ENCODE data around the gene MSH3.

The MSH3 gene

DNA sequence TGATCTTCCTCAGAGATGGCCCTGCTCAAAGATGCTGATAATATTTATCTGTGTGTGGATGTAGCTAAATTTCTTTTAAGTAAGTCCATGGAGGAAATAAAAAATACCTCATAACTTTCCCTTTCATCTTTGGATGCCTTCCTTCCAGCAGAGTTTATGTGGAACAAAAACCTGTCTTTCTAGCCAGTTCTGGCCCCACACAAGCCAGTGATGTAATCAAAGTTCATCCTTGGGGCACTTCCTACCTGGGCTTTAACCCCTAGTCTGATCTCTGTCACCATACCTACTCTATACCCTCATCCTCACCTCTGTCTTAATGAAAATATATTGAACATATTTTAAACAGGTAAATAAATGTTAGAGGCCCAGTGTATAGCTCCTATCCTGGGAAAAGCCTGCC lies 265.9 kb downstream of the MSH3 start:
- DNase-seq: no peak

DNA sequence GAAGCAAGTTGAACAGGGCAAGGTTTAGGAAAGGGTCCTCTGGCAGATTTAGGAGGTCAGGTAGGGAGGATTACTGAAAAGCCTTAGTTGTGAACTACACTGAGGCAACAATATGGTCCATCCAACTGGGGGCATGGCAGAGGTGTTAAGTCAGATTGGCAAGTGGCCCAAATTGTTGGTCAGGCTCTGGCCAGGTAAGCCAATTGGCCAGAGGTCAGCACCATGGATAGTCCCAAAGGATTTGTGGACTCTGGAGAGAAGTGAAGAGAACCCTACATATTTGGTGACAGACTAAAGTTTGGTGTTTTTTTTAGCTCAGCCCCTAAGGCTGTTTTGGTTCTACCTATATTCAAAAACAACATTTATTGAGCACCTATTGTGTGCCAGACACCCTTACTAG lies 266.6 kb downstream of the MSH3 start:
- no peak for DNase-seq

- no peak for DNase-seq
These were observed 271.5 kb downstream of the MSH3 start for GRCh38 chr5:80925931-80926330.

Measured in central memory CD4-positive, alpha-beta T cell (primary cell).